Calu3 (cell line): ENCODE data around the gene IL6ST. TPM values are rescaled to one million over a fixed set of nuclear protein-coding genes. Genes with fewer than 3 reads are reported as not detected.

Experiments used
- BruUV-seq: library from RNA; stranded (reverse); fragments of 400-500 nt; replicated peaks from 2 replicates; lab custom pipeline; 2021; lab: Mats Ljungman, UMichigan
- CTCF ChIA-PET: fragments of 300-600 bp; sonication (Branson Sonifier 250); formaldehyde crosslinking; loops from one replicate; lab custom pipeline; 2022; ENCODE audit warnings: antibody characterized with exemption; lab: Charles Lee
- DNase-seq: peaks from one replicate; pipeline ENCODE4 v3.0.0; 2022
- H3K27ac Mint-ChIP-seq: one replicate; pipeline ENCODE4 v1.8.0; 2022; ENCODE audit warnings: mixed read lengths; ENCODE audit not compliant: unreplicated experiment
- H3K27me3 Mint-ChIP-seq: one replicate; pipeline ENCODE4 v1.8.0; 2022; ENCODE audit warnings: mixed read lengths; ENCODE audit not compliant: unreplicated experiment
- H3K36me3 Mint-ChIP-seq: one replicate; pipeline ENCODE4 v1.8.0; 2022; ENCODE audit warnings: mild to moderate bottlenecking, moderate library complexity, mixed read lengths; ENCODE audit not compliant: insufficient read depth, unreplicated experiment
- H3K4me1 Mint-ChIP-seq: one replicate; pipeline ENCODE4 v1.8.0; 2022; ENCODE audit warnings: mild to moderate bottlenecking, low read depth, mixed read lengths; ENCODE audit not compliant: unreplicated experiment
- H3K4me3 Mint-ChIP-seq: one replicate; pipeline ENCODE4 v1.8.0; 2022; ENCODE audit warnings: mild to moderate bottlenecking, low read depth, moderate library complexity, mixed read lengths; ENCODE audit not compliant: unreplicated experiment
- H3K9me3 Mint-ChIP-seq: one replicate; pipeline ENCODE4 v1.8.0; 2022; ENCODE audit warnings: low read depth, mixed read lengths; ENCODE audit not compliant: unreplicated experiment
- CTCF ChIP-seq: fragments of 200-600 bp; IDR thresholded peaks from one replicate; pipeline ENCODE4 v1.8.0; 2022; ENCODE audit warnings: antibody characterized with exemption; ENCODE audit not compliant: unreplicated experiment
- intact Hi-C: fragments of 100-400 bp; cut with micrococcal nuclease; formaldehyde crosslinking; loops from one replicate; pipeline ENCODE4 v1.10.0; 2022; ENCODE audit not compliant: unreplicated experiment
- total RNA-seq: library from RNA; stranded (reverse); gene quantifications from 2 replicates; pipeline ENCODE4 v1.2.3, GENCODE V29; 2022

Gene IL6ST
- total RNA-seq, 1 experiment from 2014 or later: 100 TPM

GRCh38 chr5:55914971-55915370, 79.8 kb downstream of the IL6ST start:
- no peaks in the 10 kb centered on the region for H3K36me3 Mint-ChIP-seq
- H3K27me3 Mint-ChIP-seq: no peaks in the 10 kb centered on the region
- H3K4me3 Mint-ChIP-seq: no peak overlapping the region
- H3K4me1 Mint-ChIP-seq: peaks cover 40% of the 10 kb centered on the region
- H3K27ac Mint-ChIP-seq: no peak overlapping the region
- no peaks in the 10 kb centered on the region for H3K9me3 Mint-ChIP-seq
- TF ChIP-seq CTCF: no peak
- intact Hi-C loops: no loop called here
- DNase-seq: no peak
- CTCF ChIA-PET: no interaction called here
- BruUV-seq: no TSS peak

- Mint-ChIP-seq H3K4me3 (no peak overlapping the region), H3K9me3 (no peaks in the 10 kb centered on the region), H3K4me1 (peaks cover 31% of the 10 kb centered on the region), H3K27ac (no peak overlapping the region), H3K36me3 (no peaks in the 10 kb centered on the region), H3K27me3 (no peaks in the 10 kb centered on the region)
- CTCF ChIA-PET: interaction anchor here (0.5 to 1.4 kb wide), 3 partner anchors 15 to 584 kb away, joined by 3 read pairs; no protein-coding TSS in a partner anchor
- DNase-seq: no peak
- no peak for TF ChIP-seq CTCF
- BruUV-seq: no TSS peak
- intact Hi-C loops: no loop called here
Observed at GRCh38 chr5:55913466-55914413, 81.0 kb downstream of the IL6ST start.

- H3K9me3 Mint-ChIP-seq: no peaks in the 10 kb centered on the region
- CTCF ChIA-PET: no interaction called here
- peaks cover 31% of the 10 kb centered on the region for H3K4me1 Mint-ChIP-seq
- H3K27me3 Mint-ChIP-seq: no peaks in the 10 kb centered on the region
- no peak for TF ChIP-seq CTCF
- no TSS peak for BruUV-seq
- peak overlapping the region; percentile 57 for H3K27ac Mint-ChIP-seq
- intact Hi-C loops: no loop called here
- no peak overlapping the region for H3K4me3 Mint-ChIP-seq
- no peaks in the 10 kb centered on the region for H3K36me3 Mint-ChIP-seq
- DNase-seq: no peak
Observed at GRCh38 chr5:55911784-55912653, 82.7 kb downstream of the IL6ST start.

GRCh38 chr5:55908804-55909203, 86.0 kb downstream of the IL6ST start:
- CTCF ChIA-PET: no interaction called here

More at GRCh38 chr5:55908804-55909203, 86.0 kb downstream of the IL6ST start:
- no peak overlapping the region for H3K4me3 Mint-ChIP-seq
- H3K27me3 Mint-ChIP-seq: no peaks in the 10 kb centered on the region
- H3K27ac Mint-ChIP-seq: no peak overlapping the region
- BruUV-seq: no TSS peak
- peaks cover 23% of the 10 kb centered on the region for H3K4me1 Mint-ChIP-seq
- no peaks in the 10 kb centered on the region for H3K9me3 Mint-ChIP-seq
- no peaks in the 10 kb centered on the region for H3K36me3 Mint-ChIP-seq
- no peak for TF ChIP-seq CTCF
- no peak for DNase-seq
- intact Hi-C loops: no loop called here
